Aorta (tissue), 5 donors: ENCODE data around the gene VWC2. TPM values are rescaled to one million over a fixed set of nuclear protein-coding genes. Genes with fewer than 3 reads are reported as not detected.

Source experiments
- ATAC-seq: fragments of 200-7000 bp; cut with Tn5 transposase; one replicate; pipeline ENCODE4 v1.9.1; 2022; ENCODE audit warnings: moderate library complexity; ENCODE audit not compliant: low FRiP score
- DNase-seq, 2 donors: peaks; one replicate each; pipeline ENCODE4 v3.0.0-alpha.2; 2020
- H3K27ac ChIP-seq, 2 donors: one replicate each; pipeline ENCODE4 v1.5.1; 2013; ENCODE audit warnings: low read length in 2 of 2, mild to moderate bottlenecking in 2 of 2, moderate library complexity in 2 of 2, control low read depth in 1 of 2, inconsistent platforms in 1 of 2, low read depth in 1 of 2
- H3K27me3 ChIP-seq, 2 donors: one replicate each; pipeline ENCODE4 v1.6.1; 2013; ENCODE audit warnings: control low read depth in 1 of 2, low read length in 1 of 2, mild to moderate bottlenecking in 1 of 2, moderate library complexity in 1 of 2; ENCODE audit not compliant: insufficient read depth in 2 of 2, control insufficient read depth in 1 of 2
- H3K36me3 ChIP-seq, 2 donors: one replicate each; pipeline ENCODE4 v1.6.1; 2013; ENCODE audit warnings: control low read depth in 1 of 2, low read length in 1 of 2, mild to moderate bottlenecking in 1 of 2; ENCODE audit not compliant: insufficient read depth in 2 of 2, control insufficient read depth in 1 of 2
- H3K4me1 ChIP-seq, 2 donors: one replicate each; pipeline ENCODE4 v1.6.1; 2013; ENCODE audit warnings: low read length in 2 of 2, control low read depth in 1 of 2, mild to moderate bottlenecking in 1 of 2, moderate library complexity in 1 of 2; ENCODE audit not compliant: insufficient read depth in 2 of 2, control insufficient read depth in 1 of 2
- H3K4me3 ChIP-seq, 2 donors: one replicate each; pipeline ENCODE4 v1.5.1; 2013; ENCODE audit warnings: low read length in 2 of 2, control low read depth in 1 of 2, mild to moderate bottlenecking in 1 of 2
- H3K9me3 ChIP-seq: one replicate; pipeline ENCODE4 v1.6.1; 2013; ENCODE audit warnings: mild to moderate bottlenecking, low read length; ENCODE audit not compliant: control insufficient read depth
- WGBS, 2 donors: extraction: QIAGEN DNeasy Blood & Tissue Kit; methylation state at CpG; one replicate each; pipeline ENCODE4 v1.1.7; 2013; 5-methylcytosine and 5-hydroxymethylcytosine counted together
- intact Hi-C, 2 donors: fragments of 100-400 bp; cut with DNase I; formaldehyde crosslinking; loops; one replicate each; pipeline versions ENCODE4 v1.14.2 to v1.15.0; 2022
- polyA plus RNA-seq, 2 donors: library from polyadenylated mRNA; stranded (reverse); fragments of 200-250 nt; gene quantifications; one replicate each; pipeline ENCODE4 v1.2.3, GENCODE V29; 2013
- total RNA-seq, 2 donors: library from RNA; stranded (reverse); fragmentation: NEBNext Ultra II Directional; extraction: Animal tissue kit (Norgen Biotek cat#: 25700); gene quantifications; one replicate each; pipeline ENCODE4 v1.2.1, GENCODE V29; 2021
- donor health status: healthy with polysubstance abuse.
- donor health status: Bipolar disorder and iron deficiency.
- donor health status: DM: no; HTN: no; CAD: no.
- donor health status: DM: no; HTN: no; CAD: no.
- donor health status: DM: yes; HTN: yes; CAD: no.

VWC2 gene
- total and polyA plus RNA-seq, 4 donors, result 0.03 TPM; not detected in 3

DNA sequence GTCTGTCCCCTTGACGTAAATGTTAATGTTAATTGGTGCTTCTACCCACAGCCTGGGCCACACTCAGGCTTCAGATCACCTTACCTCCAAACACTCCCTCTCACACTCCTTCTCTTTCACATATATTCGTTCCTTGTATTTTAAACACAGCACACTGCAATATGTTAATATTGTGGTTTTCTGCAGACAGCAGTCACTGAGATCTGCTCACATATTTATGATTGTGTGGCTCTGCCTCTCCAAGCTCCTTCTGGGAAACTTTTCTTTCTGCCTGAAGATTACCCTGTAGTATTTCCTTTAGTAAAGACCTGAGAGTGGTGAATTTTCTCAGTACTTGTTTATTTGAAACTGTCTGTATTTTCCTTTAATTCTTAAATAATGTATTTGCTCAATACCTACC is 104.7 kb downstream of the VWC2 start:
- WGBS, 2 donors, result 4 to 8% methylated on average over 2 of the region's 2 CpGs
- H3K27ac ChIP-seq, result no peak overlapping the region
- ATAC-seq, result no peak
- no peaks in the 10 kb centered on the region for H3K4me1 ChIP-seq
- no peaks in the 10 kb centered on the region for H3K27me3 ChIP-seq
- DNase-seq, result no peak
- intact Hi-C loops, result no loop called here
- no peak overlapping the region for H3K4me3 ChIP-seq
- peaks cover 1% of the 10 kb centered on the region for H3K9me3 ChIP-seq
- no peaks in the 10 kb centered on the region for H3K36me3 ChIP-seq

GRCh38 chr7:49878627-49879026 is 105.2 kb downstream of the VWC2 start:
- no peak for DNase-seq
- H3K4me3 ChIP-seq, result no peak overlapping the region
- H3K9me3 ChIP-seq, result peaks cover 1% of the 10 kb centered on the region
- H3K27me3 ChIP-seq, result no peaks in the 10 kb centered on the region
- no peaks in the 10 kb centered on the region for H3K36me3 ChIP-seq
- intact Hi-C loops, result no loop called here
- ATAC-seq, result no peak
- 34 to 48% methylated on average over 3 of the region's 3 CpGs for WGBS, 2 donors
- H3K4me1 ChIP-seq, result no peaks in the 10 kb centered on the region
- H3K27ac ChIP-seq, result no peak overlapping the region

DNA sequence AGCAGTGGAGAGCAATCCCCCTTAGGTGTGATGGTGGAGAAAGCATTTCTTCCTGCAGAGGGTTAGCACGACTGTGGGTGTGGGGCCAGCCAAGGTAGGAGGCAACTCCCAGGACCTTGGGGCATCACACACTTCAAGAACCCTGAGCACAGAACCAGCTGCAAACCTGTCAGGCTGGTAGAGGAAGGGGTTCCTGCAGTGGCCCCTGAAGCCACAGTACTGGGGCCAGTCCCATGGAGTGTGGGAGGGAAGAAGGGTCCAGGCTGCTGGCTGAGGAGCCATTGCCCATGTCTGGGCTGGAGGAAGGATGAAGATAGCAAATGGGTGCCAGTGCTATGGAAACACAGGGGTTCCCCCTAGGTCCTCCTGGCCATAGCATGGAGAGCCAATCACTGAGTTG is 110.5 kb downstream of the VWC2 start:
- H3K27me3 ChIP-seq, result no peaks in the 10 kb centered on the region
- intact Hi-C loops, result no loop called here
- peaks cover 1% of the 10 kb centered on the region for H3K9me3 ChIP-seq
- H3K36me3 ChIP-seq, result no peaks in the 10 kb centered on the region
- WGBS, 2 donors, result 86 to 94% methylated on average over 1 of the region's 1 CpG
- no peak overlapping the region for H3K27ac ChIP-seq
- no peak overlapping the region for H3K4me3 ChIP-seq
- no peak for DNase-seq
- H3K4me1 ChIP-seq, result no peaks in the 10 kb centered on the region
- peak; percentile 46 for ATAC-seq

GRCh38 chr7:49885593-49886285 is 112.3 kb downstream of the VWC2 start:
- Histone ChIP-seq H3K27ac (no peak overlapping the region), H3K4me1 (no peaks in the 10 kb centered on the region), H3K9me3 (peaks cover 1% of the 10 kb centered on the region), H3K4me3 (no peak overlapping the region), H3K36me3 (no peaks in the 10 kb centered on the region), H3K27me3 (no peaks in the 10 kb centered on the region)
- WGBS, 2 donors, result 72 to 77% methylated on average over 11 of the region's 11 CpGs
- DNase-seq (no peak), ATAC-seq (peak; percentile 36)
- intact Hi-C loops, result no loop called here

- intact Hi-C loops, result no loop called here
- no peaks in the 10 kb centered on the region for H3K4me1 ChIP-seq
- H3K27ac ChIP-seq, result no peak overlapping the region
- ATAC-seq (no peak), DNase-seq (no peak)
- WGBS, 2 donors, result 37 to 47% methylated on average over 2 of the region's 2 CpGs
- H3K4me3 ChIP-seq, result no peak overlapping the region
- H3K36me3 ChIP-seq, result no peaks in the 10 kb centered on the region
- H3K9me3 ChIP-seq, result no peaks in the 10 kb centered on the region
- no peaks in the 10 kb centered on the region for H3K27me3 ChIP-seq
These were observed 119.0 kb downstream of the VWC2 start for GRCh38 chr7:49892481-49892880.

GRCh38 chr7:49893131-49893530 is 119.7 kb downstream of the VWC2 start:
- no peak for ATAC-seq
- no peak overlapping the region for H3K27ac ChIP-seq

GRCh38 chr7:49894543-49894942 is 121.1 kb downstream of the VWC2 start:
- no peak for DNase-seq
- no peak overlapping the region for H3K4me3 ChIP-seq
- no peaks in the 10 kb centered on the region for H3K9me3 ChIP-seq
- intact Hi-C loops, result no loop called here
- H3K4me1 ChIP-seq, result no peaks in the 10 kb centered on the region
- H3K27me3 ChIP-seq, result no peaks in the 10 kb centered on the region
- no peaks in the 10 kb centered on the region for H3K36me3 ChIP-seq
- no peak for ATAC-seq
- WGBS, 2 donors, result 68 to 73% methylated on average over 4 of the region's 4 CpGs
- H3K27ac ChIP-seq, result no peak overlapping the region

More at GRCh38 chr7:49893131-49893530, 119.7 kb downstream of the VWC2 start:
- H3K27me3 ChIP-seq, result no peaks in the 10 kb centered on the region
- no peaks in the 10 kb centered on the region for H3K9me3 ChIP-seq
- H3K4me1 ChIP-seq, result no peaks in the 10 kb centered on the region
- H3K4me3 ChIP-seq, result no peak overlapping the region
- 41 to 44% methylated on average over 4 of the region's 4 CpGs for WGBS, 2 donors
- intact Hi-C loops, result no loop called here
- H3K36me3 ChIP-seq, result no peaks in the 10 kb centered on the region
- DNase-seq, result no peak

- no peaks in the 10 kb centered on the region for H3K4me1 ChIP-seq
- no peaks in the 10 kb centered on the region for H3K36me3 ChIP-seq
- H3K9me3 ChIP-seq, result no peaks in the 10 kb centered on the region
- 60 to 65% methylated on average over 7 to 8 of the region's 8 CpGs for WGBS, 2 donors
- no peak for DNase-seq
- ATAC-seq, result no peak
- no peak overlapping the region for H3K27ac ChIP-seq
- no peak overlapping the region for H3K4me3 ChIP-seq
- intact Hi-C loops, result no loop called here
- no peaks in the 10 kb centered on the region for H3K27me3 ChIP-seq
These were observed 138.5 kb downstream of the VWC2 start for GRCh38 chr7:49911909-49912308.

DNA sequence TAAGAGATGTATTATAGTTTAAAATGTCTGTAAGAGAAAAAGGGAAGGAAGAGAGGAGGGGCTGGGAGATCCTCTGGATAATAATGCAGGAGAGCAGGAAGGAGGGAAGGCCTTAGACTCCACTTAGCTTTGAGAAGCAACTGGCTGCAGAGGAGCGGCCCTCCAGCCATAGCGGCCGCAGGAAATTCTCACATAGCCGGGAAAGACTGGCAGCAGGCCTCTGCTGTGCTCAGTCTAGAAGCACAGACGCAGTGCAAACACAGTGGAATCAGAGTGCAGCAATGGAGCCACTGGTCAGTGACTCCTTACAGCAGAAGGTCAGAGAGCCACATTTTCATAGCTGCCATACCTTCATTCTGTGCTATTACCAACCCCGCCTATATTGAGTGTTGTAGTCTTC is 153.3 kb downstream of the VWC2 start:
- H3K4me1 ChIP-seq, result no peaks in the 10 kb centered on the region
- no peak overlapping the region for H3K27ac ChIP-seq
- H3K9me3 ChIP-seq, result peaks cover 2% of the 10 kb centered on the region
- ATAC-seq (no peak), DNase-seq (no peak)
- intact Hi-C loops, result no loop called here
- H3K4me3 ChIP-seq, result no peak overlapping the region
- no peaks in the 10 kb centered on the region for H3K27me3 ChIP-seq
- 57 to 63% methylated on average over 6 of the region's 6 CpGs for WGBS, 2 donors
- no peaks in the 10 kb centered on the region for H3K36me3 ChIP-seq
